Raji (cell line): Measurements from ENCODE around the gene PCDHGC4.

Experiments used
- POLR2A ChIP-seq: IDR thresholded peaks from 2 replicates; pipeline ENCODE4 v1.6.1; 2011; ENCODE audit warnings: low read depth, low read length, control low read depth; ENCODE audit not compliant: insufficient read depth

Gene PCDHGC4

DNA sequence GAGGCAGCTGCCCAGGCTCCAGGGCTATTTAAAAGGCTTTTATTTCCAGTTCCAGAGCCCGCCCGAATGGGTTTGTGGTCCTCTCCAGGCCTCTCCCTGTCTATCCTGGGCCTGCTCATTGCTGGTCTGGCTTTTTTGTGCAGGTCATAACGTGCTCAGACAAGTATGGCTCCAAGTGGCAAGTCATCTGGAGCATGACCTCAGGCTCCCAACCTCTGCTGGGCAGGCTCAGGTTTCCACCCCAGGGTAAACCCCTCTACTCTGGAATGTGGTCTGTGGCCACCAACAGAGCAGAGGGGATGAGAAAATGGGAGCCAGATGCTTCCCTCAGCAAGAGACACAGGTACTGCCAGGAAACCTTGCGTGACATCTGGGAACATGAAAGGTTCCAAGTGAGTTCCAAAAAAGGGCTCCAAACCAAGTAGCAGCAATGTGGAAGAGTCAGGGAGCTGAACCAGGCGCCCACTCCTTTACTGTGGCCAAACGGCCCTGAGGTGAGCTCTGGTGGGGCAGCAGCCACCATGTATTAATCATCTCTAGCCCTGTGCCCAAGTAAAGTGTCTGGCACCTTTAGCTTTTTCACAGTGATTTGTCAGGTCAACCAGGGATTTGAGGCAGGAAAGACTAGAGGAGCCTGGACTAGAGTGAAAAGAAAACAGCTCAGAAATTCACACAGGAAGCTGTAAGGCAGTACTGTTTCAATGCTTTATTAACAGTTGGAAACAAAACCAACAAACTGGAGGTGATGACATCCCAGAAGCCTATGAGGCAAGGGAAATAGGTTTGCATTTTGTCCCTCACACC is 29.7 kb downstream of the PCDHGC4 start:
- no peak; the same call in 1 of the 2 replicates for TF ChIP-seq POLR2A

DNA sequence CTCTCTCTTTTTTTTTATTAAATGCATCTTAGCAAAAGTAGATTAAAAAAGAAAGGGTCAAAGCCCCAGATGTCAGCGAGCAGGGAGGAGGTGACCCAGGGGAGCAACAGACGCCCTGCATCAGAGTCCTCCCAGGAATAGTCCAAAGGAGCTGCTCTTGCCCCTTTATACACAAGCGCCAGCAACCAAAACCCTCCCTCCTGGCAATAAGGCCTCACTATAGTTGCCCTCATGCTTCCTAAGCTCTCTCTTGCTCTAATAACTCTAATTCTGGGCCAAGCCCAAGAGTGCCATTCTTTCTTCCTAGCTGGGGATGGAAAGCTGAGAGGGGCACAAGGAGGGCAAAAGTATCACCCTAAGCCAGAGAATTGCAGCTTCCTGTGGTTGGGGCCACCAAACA is 30.3 kb downstream of the PCDHGC4 start:
- no peak for TF ChIP-seq POLR2A

DNA sequence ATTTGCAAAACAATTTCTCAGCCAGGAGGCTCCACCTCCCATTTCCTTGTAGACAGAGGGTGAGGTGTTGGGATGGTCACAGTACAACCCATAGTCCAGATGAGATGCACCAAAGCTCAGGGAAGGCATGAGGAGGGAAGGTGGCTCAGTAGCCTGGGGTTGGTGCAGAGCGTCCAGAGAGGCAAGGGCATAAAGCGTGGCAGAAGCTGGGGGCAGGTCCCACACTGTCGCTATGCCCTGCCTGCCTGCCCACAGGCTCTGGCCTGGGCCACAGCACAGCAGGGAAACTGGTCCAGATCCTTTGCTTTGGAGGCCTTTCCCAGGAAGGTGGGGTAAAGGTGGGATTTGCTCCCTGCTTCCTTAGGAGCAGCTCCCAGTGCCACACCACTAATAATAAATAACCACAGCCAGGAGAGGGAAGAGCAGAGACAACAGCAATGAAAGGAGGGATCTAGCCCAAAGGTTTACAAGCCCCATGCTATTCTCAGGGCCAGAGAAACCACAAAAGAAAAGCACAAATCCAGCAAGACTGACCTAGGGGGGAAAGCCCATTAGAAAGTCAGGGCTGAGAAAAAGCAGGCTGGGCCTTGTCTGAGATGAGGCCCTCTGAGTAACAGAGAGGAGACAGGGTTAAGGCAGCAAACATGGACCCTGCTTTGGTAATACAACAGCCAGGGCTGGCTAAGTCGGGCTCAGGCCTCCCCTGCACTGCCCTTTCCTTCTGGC is 31.3 kb downstream of the PCDHGC4 start:
- 0 out of 2 replicates have a peak, but pooled peaks have one; percentile 30 for TF ChIP-seq POLR2A

DNA sequence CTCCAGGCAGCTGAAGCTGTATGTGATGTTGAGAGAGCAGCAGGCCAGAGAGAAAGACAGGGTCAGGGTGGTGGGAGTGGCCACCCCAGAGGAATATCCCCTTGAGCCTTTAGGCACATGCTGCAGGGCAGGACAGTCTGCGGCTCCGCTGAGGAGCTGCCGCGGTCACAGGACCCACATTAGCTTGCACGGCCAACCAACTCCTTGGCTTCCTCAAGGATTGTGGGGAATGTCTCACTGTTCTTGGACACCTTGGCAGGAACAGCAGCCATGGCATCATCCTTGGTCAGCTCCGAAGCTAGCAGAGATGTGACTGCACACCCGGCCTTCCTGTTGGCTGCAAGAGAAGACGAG is 31.8 kb downstream of the PCDHGC4 start:
- no peak for TF ChIP-seq POLR2A

DNA sequence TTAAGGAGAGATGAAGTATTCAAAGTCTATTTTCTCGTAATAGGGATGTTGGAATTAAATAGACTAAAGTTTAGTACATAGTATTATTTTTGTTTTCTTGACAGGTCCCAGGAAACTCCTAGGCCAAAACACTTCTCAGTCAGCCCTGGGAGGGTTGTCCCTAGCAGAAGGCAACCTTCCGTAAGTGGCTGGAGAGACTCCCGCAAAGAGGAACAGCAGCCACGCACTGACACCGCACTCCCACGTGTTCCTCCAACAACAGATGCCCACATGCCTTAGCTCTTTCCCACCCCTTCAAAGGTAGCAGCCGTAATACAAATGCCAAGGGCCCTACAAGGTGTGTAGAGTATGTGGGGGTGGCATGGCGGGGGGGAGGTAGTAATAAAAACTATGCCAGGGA is 32.5 kb downstream of the PCDHGC4 start:
- no peak for TF ChIP-seq POLR2A

DNA sequence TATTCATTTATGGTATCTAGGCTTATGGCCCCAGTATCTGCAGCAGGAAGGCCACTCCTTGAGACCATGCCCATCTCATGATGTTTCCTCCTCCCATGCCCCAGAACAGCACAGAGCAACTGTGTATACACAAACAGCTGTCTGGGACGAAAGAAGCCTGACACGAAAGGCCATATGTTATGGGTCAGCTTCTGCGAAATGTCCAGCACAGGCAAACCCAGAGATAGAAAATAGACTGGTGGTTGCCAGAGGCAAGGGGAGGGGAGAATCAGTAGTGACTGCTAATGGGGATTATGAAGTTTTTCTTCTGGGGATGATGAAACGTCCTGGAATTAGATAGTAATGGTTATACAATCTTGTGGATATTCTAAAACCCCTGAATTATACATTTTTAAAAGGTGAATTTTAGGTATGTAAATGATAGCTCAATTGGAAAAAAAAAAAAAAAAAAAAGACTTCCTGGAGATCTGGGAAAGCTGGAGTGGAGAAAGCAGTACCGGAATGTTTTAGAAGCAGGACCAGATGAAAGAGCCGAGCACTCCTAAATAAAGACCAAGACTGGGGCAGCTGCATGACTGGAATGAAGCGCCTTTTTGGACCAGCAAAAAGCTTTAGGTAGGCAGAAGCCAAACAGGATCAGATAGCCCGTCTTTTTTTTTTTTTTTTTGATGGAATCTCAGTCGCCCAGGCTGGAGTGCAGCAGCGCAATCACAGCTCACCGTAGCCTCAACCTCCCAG is 33.2 kb downstream of the PCDHGC4 start:
- no peak for TF ChIP-seq POLR2A

DNA sequence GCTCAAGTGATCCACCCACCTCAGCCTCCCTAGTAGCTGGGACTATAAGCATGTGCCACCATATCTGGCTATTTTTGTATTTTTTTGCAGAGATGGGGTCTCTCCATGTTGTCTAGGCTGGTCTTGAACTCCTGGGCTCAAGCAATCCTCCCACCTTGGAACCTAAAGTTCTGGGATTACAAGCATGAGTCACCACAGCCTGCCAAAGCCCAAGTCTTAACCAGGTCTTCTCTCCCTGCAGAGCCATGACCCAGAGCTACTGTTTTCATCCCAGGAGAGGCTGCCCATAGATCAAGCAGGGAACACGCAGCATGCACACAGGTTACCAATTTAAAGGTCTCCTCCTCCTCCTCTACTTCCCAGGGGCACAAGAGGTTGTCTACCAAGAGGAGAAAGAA is 33.8 kb downstream of the PCDHGC4 start:
- TF ChIP-seq POLR2A = no peak

DNA sequence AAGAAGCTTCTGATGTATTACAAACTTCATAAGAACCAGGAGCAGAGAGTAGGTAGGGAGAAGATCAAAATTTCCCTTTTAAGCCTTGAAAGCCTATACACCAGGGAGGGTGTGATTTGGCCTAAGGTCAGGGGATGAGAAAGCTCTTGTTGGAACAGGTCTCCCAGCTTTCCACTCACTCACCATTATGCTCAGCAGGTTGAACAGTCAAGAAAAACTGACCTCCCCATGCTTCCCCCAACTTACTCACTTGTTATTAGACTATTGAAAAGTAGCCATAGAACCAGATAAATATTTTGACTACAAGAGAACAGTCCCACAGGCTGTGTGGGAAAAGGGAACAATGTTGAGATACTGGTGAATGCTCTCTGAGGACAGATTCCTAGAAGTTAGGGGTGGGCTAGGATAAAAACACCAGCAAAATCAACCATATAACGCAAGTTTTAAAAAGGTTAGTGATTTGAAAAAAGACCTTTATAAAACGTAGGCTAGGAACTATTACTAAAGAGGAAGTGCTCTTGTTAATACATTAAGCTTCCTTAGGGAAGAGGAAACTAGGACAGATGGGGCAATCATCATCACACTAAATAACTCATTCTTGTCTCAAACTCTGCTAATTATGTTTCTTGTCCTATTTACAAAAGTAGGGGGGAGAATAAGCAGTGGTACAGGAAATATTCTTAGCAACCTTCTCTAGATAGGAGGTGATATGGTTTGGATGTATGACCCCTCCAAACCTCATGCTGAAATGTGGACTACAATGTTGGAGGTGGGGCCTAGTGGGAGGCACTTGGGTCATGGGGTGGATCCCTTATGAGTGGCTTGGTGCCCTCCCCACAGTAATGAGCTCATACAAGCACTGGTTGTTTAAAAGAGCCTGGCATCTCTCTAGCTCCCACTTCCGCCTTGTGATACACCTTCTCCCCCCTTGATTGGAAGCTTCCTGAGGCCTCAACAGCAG is 35.1 kb downstream of the PCDHGC4 start:
- TF ChIP-seq POLR2A = no peak

DNA sequence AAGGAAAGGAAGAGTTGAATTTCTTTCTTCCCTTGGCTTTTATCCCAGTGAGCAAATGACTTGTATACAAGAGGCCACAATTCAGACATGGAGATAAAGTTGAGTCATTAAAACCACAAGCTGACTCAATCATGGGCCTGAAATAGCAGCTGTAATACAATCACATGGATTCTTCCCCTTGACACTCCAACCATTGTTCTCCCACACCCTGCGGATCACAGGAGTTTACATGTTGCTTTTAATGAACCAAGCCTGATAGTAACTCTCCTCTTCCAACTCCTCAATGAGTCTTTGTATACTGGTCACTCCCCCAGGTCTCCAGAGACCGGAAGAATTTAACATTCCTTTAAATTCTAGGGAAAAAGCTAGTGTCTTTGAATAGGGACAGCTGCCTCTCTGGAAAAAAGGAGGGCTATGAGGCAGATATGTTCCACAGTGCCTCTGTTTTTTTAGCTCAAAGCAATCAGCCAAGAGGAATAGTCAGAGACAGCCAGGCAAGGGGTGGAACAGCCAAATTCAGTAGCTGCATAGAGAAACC is 36.5 kb downstream of the PCDHGC4 start:
- no peak for TF ChIP-seq POLR2A

DNA sequence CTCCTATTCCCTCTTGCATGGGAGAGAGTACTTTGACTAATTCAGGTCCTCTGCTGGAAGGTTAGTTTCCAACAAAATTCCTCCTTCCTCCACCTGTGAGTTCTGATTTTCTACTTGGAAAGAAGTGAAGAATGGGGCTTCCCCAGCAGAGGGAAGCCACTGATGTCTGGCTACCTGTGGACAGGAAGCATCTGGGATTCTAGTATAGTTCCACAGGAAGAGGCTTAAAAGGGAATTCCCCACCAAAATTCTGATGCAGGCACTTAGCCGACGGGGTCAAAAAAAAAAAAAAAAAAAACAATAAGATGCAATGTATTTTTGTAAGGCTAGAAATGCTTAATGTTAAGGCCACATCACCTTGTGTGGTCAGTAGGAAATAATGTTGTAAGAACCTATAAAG is 37.5 kb downstream of the PCDHGC4 start:
- no peak for TF ChIP-seq POLR2A

DNA sequence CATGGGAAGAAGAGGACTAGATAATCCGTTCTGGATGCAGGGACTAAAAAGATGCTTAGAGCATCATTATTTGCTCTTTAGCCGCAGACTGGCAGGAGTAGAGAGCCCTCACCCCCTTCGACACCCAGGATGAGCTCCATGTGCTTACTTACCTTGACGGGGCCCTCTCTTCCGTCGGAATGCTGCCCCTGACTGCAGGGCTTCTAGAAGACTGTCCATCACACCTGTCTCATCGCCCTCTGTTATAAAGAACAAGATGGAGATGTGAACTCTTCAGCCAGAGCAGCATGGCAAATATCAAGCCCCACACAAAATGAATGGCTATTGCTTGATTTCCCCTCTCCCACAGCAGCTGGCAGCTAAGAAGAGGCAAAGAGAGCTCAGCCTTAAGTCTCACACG is 39.2 kb downstream of the PCDHGC4 start:
- TF ChIP-seq POLR2A = no peak

DNA sequence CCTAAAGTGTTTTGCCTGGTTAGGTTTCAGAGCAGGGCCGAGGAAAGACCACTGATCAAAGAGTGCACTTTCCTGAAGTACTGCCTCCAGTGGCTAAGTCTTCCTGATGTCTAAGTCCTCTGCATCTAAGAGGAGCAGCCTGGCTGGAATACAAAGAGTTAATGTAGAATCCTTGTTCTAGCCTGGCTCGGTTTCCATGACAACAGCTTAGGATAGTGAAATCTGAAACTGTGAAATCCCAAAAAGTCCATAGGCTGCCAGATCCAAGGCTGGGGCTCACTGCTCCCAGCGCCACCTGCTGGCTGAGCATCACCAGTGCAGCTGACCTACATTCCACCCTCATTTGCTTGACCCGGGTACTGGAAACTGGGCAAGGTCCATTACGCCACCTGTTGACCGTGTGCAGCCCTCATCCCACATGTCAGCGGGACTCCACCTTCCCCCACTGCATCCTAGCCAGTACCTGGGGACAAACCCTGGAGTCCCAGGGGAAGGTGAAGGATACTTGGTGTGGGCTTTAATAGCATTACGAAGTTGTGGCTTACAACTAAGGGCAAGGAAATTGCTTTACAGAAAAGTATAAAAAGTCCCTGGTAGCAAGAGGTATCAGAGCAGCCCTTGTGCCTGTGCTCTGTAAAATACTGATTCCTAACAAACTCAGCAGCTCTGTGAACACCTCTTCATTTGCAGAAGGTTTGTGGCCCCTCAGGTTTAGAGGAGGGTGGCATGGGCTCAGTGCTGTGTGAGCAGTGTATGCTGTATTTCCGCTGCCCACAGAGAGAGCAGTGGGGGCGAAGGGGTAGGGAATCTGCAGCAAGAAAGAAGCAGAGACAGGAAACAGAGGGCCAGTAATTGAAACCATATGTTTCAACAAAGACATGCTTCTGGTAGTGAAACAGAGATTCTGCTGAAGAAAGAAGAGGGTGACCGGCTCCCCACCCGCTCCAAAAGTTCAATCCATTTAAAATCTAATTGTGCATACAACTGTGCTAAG is 40.1 kb downstream of the PCDHGC4 start:
- TF ChIP-seq POLR2A = no peak

DNA sequence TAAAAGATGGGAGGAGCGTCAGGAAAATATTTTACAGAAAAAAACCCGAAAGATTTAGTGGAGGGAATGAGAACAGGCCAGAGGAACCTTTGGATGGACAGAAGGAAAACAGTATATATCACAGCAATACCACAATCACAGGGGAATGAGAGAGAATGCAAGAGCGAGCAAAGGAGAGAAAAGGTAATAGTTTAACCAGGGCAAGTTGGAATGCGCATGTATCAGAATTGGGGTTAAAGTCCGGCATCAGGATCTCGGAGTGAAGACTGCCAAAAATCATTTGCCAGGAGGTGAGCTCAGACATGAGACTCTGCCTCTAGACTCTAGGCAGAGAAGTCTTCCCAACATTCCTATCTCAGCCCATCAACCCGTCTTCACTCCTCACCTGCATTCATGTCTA is 40.8 kb downstream of the PCDHGC4 start:
- no peak for TF ChIP-seq POLR2A
